ENCODE measurements around the gene SMKR1.

- TF ChIP-seq CTCF (IDR thresholded peaks at IDR 0.05 in 2 of 3, conservative IDR thresholded peaks at IDR 0.05 in 1 of 3; ENCODE audit: borderline replicate concordance in 1 of 3, insufficient read depth in 1 of 3, low read depth in 2 of 3, low read length in 2 of 3) = no peak
- TF ChIP-seq ZNF274 (IDR thresholded peaks at IDR 0.05; ENCODE audit: low read depth, low read length) = no peak
- TF ChIP-seq SP1 (IDR thresholded peaks at IDR 0.05; ENCODE audit: low read depth) = no peak
- TF ChIP-seq REST (IDR thresholded peaks at IDR 0.05; ENCODE audit: low read depth) = no peak
- no peak for TF ChIP-seq YY1 (IDR thresholded peaks at IDR 0.05; ENCODE audit: extremely low read depth, insufficient replicate concordance, low read depth, low read length)
- TF ChIP-seq POLR2A (IDR thresholded peaks at IDR 0.05; ENCODE audit: borderline replicate concordance, extremely low read depth, insufficient read depth, insufficient read length) = peak; percentile 44
- TF ChIP-seq EGR1 (IDR thresholded peaks at IDR 0.05; ENCODE audit: low read depth) = no peak
- no peak for TF ChIP-seq EZH2 (IDR thresholded peaks at IDR 0.05)
- no peak for TF ChIP-seq SIN3A (IDR thresholded peaks at IDR 0.05; ENCODE audit: low read depth)
- no peak for TF ChIP-seq TCF7L2 (IDR thresholded peaks at IDR 0.05; ENCODE audit: borderline replicate concordance, extremely low read depth, insufficient read depth, insufficient read length)
- TF ChIP-seq ZBTB33 (IDR thresholded peaks at IDR 0.05; ENCODE audit: extremely low read depth, insufficient replicate concordance, low read length) = no peak
- TF ChIP-seq CEBPB (IDR thresholded peaks at IDR 0.05; ENCODE audit: low read depth) = no peak
- peak; percentile 83 for TF ChIP-seq POLR2AphosphoS5 (IDR thresholded peaks at IDR 0.05; ENCODE audit: low read depth, low read length)
Observed at GRCh38 chr7:129501760-129502707, at the start of gene SMKR1.

Measured in HCT116 (cell line).